ENCODE data around the gene NANOS2.
"Not testable (repeated sequence)": the region's sequence is repeated elsewhere in the genome, so short reads cannot be mapped to it uniquely, and the experiment has no call there.

The NANOS2 gene

DNA sequence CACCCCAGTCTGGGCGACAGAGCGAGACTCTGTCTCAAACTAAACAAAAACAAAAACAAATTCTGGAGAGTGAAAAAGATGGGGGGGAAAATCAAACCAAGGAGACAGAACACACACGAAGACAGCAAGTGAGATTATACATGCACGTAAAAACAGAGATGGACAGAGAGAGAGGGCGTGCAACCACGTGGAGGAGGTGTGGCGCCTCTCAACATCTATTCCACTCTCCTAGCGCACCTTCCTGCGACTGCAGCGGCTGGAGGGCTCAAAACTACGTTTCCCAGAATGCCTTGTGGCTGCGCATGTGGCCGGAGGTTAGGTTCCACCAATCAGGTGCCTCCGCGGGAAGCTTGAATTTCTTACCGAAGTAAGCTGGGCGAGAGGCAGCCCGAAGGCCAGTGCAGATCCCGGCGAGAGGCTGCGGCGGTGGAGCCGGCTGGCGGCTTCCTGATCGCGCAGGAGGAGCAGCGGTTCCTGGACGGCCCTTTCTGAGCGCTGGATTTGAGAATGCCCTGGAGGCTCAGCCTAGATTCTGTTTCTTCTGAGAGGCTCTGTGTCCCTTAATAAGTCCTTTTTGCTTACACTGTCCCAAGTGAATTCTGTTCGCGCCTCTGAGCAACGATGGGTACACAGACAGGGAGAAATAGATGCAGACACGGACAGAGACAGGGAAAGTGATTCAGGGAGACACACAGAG, 13.1 kb upstream of the NANOS2 start:
- DNase-seq (ENCODE audit: low read depth): peak; percentile 80

DNA sequence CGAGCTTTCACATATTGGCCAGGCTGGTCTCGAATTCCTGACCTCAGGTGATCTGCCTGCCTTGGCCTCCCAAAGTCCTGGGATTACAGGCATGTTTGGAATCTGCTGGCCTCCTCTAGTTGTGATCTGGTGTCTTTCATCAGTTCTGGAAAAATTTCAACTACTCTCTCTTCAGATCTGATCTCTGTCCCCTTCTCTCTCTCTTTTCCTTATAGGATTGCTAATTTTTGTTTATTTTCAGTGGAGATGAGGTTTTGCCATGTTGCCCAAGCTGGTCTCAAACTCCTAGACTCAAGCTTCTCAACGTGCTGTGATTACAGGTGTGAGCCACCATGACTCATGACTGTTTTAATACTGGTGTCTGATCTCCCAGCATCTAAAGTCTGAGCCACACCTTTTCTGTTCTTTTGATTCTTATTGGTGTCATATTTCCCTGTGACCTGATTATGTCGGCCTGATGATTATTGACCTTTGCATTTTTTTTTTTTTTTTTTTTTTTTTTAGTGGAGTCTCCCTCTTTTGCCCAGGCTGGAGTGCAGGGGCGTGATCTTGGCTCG, 10.4 kb upstream of the NANOS2 start:
- no peak for DNase-seq (ENCODE audit: low read depth)

DNA sequence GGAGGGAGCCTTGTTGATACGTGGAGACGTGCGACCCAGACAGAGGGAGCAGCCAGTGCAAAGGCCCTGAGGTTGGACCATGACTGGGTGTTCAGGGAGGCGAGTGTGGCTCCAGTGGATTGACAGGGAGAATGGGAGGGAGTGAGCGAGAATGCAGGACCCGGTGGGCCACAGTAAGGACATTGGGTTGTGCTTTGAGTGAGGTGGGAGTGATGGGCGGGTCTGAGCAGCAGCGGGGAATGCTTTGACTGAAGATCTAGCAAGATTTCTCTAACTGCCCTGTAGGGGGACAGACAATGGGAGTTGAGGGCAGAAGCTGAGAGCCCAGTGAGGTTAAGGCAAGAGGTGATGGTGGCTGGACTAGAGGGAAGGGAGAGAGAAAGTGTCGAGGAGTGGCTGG, 7.7 kb upstream of the NANOS2 start:
- DNase-seq (ENCODE audit: low read depth): no peak

DNA sequence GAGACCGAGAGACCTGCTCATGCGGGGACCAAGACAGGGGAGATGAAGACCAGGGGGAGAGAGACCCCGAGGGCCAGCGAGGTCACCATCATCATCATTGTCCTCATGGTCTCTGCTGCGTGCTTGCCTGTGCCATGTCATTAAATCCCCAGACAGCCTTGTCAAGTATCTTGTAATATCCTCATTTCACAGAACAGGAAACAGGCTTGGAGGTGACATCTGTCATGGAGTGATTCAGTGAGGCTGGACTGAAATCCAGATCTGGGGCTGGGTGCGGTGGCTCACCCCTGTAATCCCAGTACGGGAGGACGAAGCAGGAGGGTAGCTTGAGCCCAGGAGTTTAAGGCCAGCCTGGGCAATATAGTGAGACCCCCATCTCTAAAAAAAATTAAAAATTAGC, 5.9 kb upstream of the NANOS2 start:
- no peak for DNase-seq (ENCODE audit: low read depth)

DNA sequence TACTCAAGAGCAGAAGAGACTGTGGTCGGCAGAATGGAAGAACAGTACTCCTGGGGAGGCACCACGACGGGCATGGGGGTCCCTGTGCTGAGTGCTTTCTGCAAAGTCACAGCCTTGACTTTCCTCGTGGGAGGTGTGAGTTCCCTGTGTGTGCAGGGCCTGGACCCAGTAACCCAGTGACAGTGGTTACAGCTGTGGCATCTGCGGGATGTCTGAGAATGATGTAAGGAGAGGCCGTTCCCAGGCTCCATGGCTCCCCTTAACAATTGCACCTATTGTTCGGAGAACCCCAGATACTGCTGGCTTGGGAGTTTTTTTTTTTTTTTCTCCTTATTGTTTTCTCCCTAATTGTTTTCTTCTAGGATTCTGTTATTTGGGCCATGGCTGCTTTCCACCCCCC, 5.1 kb upstream of the NANOS2 start:
- DNase-seq (ENCODE audit: low read depth): no peak

DNA sequence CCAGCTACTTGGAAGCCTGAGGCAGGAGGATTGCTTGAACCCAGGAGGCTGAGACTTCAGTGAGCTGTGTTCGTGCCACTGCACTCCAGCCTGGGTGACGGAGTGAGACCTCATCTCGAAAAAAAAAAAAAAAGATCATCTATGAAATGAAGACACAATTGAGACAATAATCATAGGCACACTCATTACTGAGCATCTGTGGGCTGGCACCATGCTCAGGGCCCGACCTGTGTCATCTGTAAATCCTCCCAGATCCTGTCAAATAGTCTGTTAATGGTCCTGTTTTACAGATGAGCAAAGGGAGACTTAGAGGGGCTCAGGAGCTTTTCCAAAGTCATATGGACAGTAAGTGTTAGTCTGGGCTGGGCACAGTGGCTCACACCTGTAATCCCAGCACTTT, 4.1 kb upstream of the NANOS2 start:
- DNase-seq (ENCODE audit: low read depth): no peak

DNA sequence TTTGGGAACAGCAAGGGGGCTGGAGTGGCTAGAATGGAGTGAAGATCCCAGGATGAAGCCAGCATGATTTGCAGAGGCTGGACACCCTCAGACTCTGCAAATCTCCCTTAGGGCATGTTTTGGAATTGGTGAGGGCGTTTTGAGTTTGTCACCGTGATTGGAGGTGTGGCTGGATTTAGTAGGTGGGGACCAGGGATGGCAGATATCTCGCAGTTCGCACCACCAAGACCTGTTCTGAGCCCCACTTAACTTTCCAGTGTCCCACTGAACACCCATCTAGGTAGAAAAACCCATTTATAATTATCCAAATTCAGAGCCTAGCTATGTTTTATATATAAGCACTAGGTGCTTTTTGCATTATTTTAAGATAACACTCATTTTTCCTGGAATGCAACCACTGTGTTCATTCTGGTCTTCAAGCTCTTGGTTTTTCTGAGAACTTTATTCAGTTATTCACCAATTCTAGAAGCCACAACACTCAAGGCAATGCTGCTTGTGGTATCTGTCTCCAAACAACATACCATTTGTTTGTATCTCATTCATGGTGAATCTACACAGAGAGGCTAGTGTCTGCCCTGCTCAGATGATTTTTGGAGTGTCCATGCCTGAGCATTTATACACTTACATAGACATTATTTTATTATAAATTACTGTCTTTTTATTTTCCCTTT, 3.0 kb upstream of the NANOS2 start:
- DNase-seq (ENCODE audit: low read depth): no peak

DNA sequence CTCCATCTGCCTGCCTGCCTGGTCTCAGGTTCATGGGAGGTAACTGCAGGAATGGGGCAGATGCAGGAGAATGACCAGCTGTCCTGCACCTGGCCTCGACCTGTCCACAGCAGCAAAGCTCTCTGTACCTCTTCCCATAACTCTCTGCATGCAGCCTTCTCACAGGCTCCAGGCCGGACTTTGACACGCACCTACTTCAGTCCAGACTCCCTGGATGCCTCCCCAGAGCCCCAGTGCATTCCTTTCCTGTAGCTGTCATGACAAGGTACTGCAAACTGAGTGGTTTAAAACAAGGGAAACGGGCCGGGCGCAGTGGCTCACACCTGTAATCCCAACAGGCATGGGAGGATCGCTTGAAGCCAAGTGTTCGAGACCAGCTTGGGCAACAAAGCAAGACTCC, 3.3 kb downstream of the NANOS2 start:
- DNase-seq (ENCODE audit: low read depth): no peak

DNA sequence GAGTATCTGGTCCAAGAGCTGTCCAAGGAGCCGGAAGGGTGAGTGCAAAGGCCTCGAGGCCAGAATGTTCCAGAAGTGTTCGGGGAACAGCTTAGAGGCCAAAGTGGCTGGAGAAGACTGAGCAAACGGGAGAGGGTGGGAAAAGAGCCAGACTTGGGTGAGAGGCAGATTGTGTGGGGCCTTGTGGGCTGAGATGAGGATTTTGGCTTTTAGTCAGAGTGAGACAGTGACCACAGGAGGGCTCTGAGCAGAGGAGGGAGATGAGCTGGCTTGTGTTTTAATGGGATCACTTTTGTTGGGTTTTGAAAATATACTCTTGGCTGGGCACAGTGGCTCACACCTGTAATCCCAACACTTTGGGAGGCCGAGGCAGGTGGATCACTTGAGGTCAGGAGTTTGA, 5.6 kb downstream of the NANOS2 start:
- DNase-seq (ENCODE audit: low read depth): no peak

DNA sequence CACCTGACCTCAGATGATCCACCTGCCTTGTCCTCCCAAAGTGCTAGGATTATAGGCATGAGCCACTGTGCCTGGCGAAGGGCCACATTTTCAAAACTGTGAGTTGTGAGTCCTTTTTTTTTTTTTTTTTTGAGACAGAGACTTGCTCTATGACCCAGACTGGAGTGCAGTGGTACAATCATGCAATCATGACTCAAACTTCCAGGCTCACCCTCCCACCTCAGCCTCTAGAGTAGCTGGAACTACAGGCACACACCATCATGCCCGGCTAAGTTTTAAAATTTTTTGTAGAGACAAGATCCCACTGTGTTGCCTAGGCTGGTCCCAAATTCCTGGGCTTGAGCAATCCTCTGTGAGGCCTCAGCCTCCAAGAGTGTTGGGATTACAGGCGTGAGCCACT, 8.4 kb downstream of the NANOS2 start:
- DNase-seq (ENCODE audit: low read depth): no peak

DNA sequence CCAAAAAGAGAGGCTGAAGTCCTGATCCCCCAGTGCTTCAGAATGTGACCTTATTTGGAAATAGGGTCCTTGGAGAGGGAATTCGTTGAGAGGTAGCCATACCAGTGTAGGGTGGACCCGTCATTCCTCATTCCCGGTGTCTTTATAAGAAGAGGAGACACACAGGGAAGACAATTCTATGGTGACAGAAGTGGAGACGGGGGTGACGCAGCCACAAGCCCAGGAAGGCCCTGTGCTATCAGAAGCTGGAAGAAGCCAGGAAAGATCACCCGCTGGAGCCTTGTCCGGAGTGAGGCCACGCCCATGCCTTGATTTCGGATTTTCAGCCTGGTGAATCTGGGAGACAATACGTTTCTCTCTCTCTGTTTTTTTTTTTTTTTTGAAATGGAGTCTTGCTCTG, 9.6 kb downstream of the NANOS2 start:
- DNase-seq (ENCODE audit: low read depth): no peak

DNA sequence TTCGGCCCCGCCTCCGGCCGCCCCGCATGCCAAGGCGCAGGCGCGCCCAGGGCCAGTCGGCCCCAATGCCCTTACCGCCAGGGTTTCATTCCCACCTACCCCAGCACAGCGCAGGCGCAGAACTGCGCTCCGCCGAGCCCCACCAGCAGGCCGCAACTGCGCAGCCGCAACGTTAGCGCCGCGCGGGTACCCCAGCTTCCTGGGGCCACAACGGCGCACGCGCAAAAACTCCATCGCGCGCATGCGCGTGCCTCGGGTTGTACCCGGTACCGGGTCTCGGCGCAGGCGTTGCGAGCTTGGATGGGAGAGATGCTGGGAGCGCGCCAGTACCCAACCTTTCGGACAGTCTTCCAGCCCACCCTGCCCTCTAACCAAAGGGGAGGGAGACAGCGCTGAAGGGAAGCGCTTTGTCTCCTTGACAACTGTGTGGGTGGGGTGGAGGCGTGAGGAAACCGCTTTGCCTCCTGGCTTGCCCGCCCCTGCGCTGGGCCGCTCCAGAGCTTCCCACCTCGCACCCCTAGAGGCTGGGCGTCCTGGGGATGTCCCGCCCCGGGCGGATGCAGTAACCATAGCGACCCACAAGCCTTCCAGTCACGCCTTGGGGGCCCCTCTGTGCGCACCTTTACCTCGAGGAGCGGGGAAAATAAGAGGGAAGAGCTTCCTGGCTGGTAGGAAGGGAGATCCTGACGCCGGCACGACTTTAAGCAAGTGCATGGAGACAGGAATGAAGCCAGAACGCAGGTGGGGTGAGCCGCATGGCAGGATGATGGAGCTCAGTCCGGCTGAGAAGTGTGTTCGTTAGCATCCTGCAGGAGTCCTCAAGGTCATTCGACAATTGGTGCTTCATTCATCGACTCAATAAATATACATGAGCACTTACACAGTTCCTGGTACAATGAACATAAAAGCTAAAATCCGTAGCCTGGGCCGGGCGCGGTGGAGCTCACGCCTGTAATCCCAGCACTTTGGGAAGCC, 11.6 kb downstream of the NANOS2 start:
- DNase-seq (ENCODE audit: low read depth): peak; percentile 99

DNA sequence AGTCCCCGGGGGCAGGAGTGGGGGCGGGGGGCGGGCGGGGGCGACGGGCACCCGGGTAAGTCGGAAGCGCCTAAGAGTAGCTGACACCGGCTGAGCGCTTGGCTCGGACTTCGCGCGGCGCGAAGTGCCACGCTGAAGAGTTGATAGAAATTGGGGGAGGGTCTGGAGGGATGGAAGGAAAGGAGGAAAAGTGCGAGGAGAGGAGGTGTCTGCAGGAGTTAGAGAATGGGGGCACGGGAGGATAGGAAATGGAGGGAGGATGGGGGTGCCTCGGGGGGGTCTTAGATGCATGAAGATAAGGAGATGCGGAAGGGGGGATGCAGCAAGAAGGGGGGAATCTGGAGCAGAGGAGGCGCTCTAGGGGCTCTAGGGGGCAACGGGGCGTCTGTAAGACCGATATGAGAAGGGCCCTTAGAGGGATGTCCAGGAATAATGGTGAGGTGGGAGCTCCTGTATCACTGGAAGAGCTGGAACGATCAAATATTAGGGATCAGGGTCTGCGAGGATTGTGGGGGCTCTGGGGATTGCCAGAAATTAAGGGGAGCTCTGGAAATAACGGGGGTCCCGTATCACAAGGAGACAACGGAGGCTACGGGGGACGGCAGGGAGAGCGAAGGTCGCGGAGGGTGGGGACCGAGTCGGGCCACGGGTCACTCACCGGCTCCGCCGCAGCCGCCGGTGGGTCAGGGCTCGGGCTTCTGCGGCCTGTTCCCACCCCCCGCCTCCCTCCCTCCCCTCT, 12.5 kb downstream of the NANOS2 start, which contains the start of gene MYPOP:
Gene MYPOP, minus strand, starts transcription at position 702 of the 739 bp plus-strand sequence. CDS start 840 bp downstream, outside the sequence.
- DNase-seq (ENCODE audit: low read depth): no peak

DNA sequence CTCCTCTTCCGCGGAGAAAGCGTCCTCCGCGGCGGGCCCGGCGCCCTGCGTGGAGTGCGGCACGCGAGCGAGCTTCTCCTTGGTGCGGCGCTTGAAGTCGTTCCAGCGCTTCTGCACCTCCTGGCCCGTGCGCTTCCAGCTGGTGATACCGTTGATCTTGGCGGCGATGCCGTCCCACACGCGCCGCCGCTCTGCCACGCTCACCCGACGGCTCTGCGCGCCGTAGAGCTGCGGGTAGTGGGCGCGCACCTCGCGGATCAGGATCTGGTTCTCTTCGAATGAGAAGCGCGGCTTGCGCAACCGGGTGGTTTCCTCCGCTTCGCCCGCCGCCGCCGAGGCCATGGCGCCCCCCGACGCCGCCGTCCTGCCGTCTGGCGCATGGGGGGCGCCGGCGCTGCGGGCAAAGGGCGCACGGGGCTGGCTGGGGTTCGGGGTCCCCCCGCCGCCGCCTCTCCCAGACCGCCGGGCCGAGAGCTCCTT, 13.1 kb downstream of the NANOS2 start:
- DNase-seq (ENCODE audit: low read depth): no peak

DNA sequence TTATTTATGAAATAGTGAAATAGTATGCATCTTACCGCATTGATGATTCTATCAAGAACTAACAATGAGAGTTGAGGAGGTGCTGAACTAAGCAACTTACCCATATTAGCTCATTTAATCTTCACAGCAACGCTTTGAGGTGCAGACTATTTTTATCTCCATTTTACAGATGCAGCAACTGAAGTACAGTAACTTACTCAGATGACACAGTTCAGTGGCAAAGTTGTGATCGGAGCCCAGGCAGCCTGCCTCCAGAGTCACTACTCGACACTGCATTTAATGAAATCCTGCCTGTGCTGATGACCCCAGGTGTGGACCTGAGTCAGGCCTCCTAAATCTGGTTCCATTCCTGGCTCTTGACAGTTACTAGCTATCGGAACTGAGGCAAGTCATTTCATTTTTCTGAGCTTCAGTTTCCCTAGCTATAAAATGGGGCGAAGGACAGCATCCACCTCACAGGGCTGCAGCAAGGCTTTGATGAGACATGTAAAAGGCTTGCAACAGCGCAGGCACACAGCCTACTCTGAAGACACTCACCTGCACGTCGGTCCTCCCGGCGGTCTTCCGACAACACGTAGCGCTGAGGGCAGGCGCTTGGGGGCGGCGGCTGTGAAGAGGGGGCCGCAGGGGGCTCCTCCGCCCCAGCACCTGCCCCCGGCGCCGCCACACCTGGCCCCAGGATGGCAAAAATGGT, 13.7 kb downstream of the NANOS2 start:
- no peak for DNase-seq (ENCODE audit: low read depth)

DNA sequence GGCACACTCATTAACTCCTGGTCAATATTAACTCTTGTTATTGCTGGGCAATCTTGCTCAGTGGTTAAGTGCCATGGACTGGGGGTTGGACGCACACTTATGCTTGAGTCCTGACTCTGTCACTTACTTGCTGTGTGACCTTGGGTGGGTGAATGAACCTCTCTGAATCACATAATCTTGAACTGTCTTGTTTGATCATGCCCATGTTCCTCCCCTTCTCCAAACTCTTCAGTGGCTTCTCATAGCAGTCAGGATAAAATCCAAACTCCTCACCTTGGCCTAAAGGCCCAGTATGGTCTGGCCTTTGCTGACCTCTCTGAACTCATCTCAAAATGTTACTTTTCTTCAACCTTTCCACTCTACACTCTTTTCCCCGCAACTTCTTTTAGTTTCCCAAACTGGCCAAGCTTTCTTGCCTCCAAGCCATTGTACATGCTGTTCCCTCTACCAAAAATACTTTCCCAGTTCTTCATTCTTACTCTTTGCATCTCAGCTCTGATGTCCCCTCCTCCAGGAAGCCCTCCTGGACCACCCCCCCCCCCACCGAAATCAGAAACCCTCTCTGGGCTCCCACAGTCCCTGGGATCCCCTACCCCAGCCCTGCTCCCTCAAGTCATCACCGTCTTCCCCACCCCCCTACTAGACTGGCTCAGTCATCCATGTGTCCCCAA, 14.5 kb downstream of the NANOS2 start:
- no peak for DNase-seq (ENCODE audit: low read depth)

DNA sequence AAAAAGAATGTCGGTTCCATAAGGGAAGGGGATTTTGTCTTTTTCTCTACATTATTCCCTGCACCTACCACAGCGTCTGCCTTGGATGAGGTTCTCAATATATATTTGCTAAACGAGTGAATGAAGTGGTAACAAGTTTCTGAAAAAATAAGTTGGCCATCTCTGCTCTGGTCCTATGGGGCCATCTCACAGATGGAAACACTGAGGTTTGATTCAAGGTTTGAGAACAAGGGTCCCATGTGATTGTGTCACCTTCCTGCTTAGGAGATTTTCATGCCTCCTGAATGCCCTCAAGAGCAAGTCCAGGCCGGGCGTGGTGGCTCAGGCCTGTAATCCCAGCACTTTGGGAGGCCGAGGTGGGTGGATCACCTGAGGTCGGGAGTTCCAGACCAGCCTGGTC, 15.3 kb downstream of the NANOS2 start:
- DNase-seq (ENCODE audit: low read depth): no peak

DNA sequence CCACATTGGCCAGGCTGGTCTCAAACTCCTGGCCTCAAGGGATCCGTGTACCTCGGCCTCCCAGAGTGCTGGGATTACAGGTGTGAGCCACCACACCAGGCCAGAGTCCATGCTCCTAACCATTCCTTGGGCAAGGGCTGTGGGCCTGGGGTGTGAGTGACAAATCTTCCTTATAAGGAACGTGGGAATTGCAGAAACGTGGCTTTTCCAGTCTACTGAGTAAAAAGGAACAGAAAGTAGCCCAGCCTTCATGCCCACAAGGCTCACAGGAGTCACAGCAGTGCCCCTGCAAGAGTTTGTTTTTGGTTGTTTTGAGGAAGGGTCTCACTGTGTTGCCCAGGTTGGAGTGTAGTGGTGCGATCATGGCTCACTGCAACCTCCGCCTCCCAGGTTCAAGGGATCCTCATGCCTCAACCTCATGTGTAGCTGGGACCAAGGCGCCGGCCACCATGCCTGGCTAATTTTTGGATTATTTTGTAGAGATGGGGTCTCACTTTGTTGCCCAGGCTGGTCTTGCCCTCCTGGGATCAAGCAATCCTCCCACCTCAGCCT, 17.2 kb downstream of the NANOS2 start:
- no peak for DNase-seq (ENCODE audit: low read depth)

DNA sequence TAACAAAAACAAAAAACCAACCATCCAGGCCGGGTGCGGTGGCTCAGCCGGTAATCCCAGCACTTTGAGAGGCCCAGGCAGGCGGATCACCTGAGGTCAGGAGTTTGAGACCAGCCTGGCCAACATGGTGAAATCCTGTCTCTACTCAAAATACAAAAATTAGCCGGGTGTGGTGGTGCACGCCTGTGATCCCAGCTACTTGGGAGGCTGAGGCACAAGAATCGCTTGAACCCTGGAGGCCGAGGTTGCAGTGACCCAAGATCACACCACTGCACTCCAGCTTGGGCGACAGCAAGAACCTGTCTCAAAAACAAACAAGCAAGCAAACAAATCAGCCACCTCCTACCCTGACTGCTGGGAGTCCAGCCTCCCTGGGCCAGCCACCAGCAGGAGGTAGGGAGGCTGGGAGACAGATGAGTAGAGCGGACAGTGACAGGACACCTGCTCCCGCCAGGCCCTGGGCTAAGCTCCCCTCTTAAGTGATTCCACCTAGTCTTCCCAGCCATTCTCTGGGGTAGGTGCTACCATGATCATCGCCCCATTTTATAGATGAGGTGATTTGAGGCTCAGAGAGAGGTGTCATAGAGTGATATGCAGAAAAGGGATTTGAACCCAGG, 18.5 kb downstream of the NANOS2 start:
- DNase-seq (ENCODE audit: low read depth): not testable (repeated sequence)
